DND-41 (cell line): ENCODE measurements around the gene METTL17.

Experiments
- EZH2 ChIP-seq: IDR thresholded peaks from 3 replicates; pipeline ENCODE4 v1.6.1; 2012; ENCODE audit warnings: borderline replicate concordance, low read depth, mild to moderate bottlenecking, moderate library complexity, low read length, inconsistent platforms; ENCODE audit not compliant: severe bottlenecking
- TF ChIP-seq, protein P1 (sequence below): IDR thresholded peaks from 2 replicates; pipeline ENCODE4 v1.5.1; 2012; ENCODE audit warnings: borderline replicate concordance, low read length, moderate library complexity, mild to moderate bottlenecking; ENCODE audit not compliant: poor library complexity, severe bottlenecking; ENCODE audit errors: extremely low read depth

DNA sequence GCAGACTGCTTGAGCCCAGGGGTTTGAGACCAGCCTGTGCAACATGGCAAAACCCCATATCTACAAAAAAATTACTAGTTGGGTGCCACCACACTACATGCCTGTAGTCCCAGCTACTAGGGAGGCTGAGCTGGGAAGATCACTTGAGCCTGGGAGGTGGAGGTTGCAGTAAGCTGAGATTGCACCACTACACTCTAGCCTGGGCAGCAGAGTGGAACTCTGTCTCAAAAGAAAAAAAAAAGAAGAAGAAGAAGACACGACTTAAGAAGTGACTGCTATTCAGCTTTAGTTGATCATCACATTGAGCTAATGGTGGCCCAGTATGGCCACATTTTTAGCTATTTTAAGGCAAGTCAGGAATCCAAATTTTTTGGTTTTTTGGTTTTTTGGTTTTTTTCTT is 8.9 kb upstream of the METTL17 start:
- TF ChIP-seq, protein P1, sequence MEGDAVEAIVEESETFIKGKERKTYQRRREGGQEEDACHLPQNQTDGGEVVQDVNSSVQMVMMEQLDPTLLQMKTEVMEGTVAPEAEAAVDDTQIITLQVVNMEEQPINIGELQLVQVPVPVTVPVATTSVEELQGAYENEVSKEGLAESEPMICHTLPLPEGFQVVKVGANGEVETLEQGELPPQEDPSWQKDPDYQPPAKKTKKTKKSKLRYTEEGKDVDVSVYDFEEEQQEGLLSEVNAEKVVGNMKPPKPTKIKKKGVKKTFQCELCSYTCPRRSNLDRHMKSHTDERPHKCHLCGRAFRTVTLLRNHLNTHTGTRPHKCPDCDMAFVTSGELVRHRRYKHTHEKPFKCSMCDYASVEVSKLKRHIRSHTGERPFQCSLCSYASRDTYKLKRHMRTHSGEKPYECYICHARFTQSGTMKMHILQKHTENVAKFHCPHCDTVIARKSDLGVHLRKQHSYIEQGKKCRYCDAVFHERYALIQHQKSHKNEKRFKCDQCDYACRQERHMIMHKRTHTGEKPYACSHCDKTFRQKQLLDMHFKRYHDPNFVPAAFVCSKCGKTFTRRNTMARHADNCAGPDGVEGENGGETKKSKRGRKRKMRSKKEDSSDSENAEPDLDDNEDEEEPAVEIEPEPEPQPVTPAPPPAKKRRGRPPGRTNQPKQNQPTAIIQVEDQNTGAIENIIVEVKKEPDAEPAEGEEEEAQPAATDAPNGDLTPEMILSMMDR, result no peak
- no peak for TF ChIP-seq EZH2
